SIG-M5 treated with dmso at 0.1 percent for 504 hours (cell line): Measurements from ENCODE around the gene NEDD1.

Source experiments
- DNase-seq: peaks from one replicate; lab custom pipeline; 2025; ENCODE audit not compliant: unreplicated experiment; lab: John Stamatoyannopoulos, UW

NEDD1 gene

GRCh38 chr12:97003276-97003675, 96.2 kb downstream of the NEDD1 start:
- no peak for DNase-seq
